ENCODE data around the gene PREP.

- TF ChIP-seq CTCF (IDR thresholded peaks at IDR 0.05; ENCODE audit: low read depth, low read length, poor library complexity, severe bottlenecking) (no peak), EZH2phosphoT487 (IDR thresholded peaks at IDR 0.05; ENCODE audit: borderline replicate concordance, low read length) (no peak)
Observed at GRCh38 chr6:105330364-105330763, 72.5 kb downstream of the PREP start.

Measured in DOHH2 (cell line).